ENCODE results near the gene YKT6.

Gene YKT6

DNA sequence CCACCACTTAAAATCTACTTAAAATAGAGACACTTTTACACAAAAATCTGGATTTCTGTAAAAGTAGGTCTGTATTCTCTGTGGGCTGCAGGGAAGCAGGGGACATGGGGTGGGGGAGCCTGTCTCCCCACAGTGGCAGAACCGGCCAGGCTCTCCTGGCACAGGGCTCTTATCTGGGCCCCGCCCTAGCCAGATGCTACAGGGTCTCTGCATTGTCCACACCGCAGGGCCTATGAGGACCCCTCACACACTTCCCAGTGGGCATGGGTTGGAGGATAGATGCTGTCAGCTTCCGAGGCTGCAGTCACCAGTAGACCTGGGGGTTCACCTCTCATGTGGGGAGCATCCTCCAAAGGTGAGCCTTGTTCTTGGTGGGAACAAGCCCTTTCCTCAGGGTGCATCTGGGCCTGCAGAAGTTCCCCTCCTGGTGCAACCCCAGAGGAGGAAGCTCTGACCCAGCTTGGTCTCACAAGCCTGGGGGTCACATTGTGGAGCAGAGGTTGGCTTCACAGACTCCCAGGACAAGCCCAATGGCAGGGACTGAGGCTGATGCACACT, 44.2 kb upstream of the YKT6 start:
- Histone ChIP-seq H3K9me3 (ENCODE audit: insufficient read depth, low read depth, low read length) (no peaks in the 10 kb centered on the region), H3K4me2 (ENCODE audit: low read depth, low read length, poor library complexity, severe bottlenecking) (no peak overlapping the region), H3K9ac (ENCODE audit: low read depth, low read length, poor library complexity, severe bottlenecking) (no peak overlapping the region), H3K79me2 (ENCODE audit: insufficient read depth, low read length) (no peaks in the 10 kb centered on the region), H3K27me3 (ENCODE audit: insufficient read depth, low read length, poor library complexity, severe bottlenecking) (no peaks in the 10 kb centered on the region), H3K36me3 (ENCODE audit: insufficient read depth, low read length) (no peaks in the 10 kb centered on the region), H3K4me3 (ENCODE audit: low read length, poor library complexity, severe bottlenecking) (no peak overlapping the region), H3K9me2 (replicated peaks; ENCODE audit: low read depth, low read length) (no peaks in the 10 kb centered on the region), H2AFZ (ENCODE audit: low read length) (no peak overlapping the region), H3F3A (ENCODE audit: low read depth) (no peaks in the 10 kb centered on the region), H3K4me1 (ENCODE audit: insufficient read depth, low read length, poor library complexity, severe bottlenecking) (no peaks in the 10 kb centered on the region), H4K20me1 (ENCODE audit: insufficient read depth, low read length, poor library complexity, severe bottlenecking) (no peaks in the 10 kb centered on the region)
- TF ChIP-seq EZH2phosphoT487 (IDR thresholded peaks at IDR 0.05; ENCODE audit: borderline replicate concordance) = no peak
- TF ChIP-seq, protein P1, sequence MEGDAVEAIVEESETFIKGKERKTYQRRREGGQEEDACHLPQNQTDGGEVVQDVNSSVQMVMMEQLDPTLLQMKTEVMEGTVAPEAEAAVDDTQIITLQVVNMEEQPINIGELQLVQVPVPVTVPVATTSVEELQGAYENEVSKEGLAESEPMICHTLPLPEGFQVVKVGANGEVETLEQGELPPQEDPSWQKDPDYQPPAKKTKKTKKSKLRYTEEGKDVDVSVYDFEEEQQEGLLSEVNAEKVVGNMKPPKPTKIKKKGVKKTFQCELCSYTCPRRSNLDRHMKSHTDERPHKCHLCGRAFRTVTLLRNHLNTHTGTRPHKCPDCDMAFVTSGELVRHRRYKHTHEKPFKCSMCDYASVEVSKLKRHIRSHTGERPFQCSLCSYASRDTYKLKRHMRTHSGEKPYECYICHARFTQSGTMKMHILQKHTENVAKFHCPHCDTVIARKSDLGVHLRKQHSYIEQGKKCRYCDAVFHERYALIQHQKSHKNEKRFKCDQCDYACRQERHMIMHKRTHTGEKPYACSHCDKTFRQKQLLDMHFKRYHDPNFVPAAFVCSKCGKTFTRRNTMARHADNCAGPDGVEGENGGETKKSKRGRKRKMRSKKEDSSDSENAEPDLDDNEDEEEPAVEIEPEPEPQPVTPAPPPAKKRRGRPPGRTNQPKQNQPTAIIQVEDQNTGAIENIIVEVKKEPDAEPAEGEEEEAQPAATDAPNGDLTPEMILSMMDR (conservative IDR thresholded peaks at IDR 0.05; ENCODE audit: low read length) = no peak

DNA sequence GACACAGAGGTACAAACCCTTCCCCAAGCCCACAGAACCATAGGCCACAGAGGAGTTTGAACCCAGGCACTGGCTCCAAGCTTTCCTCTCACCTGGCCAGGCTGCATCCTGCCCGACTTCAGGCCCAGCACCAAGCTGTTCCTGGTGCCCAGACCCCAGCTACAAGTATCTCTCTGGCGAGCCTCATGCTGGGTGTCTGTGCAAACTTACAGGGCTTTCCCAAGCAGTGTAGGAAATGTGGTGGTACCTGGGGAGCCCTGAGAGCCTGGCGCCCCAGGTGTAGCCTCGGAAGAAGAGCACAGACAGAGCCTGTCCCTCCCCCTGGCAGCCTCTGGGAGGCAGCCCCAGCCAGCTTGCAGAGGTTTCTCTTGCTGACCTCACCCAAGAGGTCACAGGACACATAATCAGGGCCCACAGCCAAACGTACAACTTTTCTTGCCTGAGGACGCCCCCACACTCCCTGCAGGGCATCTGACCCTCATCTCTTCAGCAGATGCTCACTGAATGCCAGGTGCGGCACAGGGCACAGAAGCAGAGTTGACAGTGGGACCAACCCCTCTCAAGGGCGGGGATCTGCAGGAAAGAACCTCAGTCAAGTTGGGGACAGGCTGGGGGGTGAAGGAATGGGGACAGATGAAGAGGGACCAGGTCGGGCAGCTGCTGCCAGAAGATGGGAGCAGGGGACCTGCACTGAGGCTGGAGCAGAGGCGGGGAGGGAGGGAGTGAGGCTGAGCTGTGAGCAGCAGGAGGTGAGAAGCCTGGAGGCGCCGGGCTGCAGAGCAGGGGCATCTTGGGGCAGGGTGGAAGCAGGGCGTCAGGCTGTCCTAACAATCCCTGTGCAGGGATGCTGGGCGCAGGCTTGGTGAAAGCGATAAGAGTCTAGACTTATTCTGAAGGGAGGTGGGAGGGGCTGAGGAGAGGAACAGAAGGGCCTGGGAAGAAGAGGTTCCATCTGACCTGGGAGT, 43.4 kb upstream of the YKT6 start:
- no peak for TF ChIP-seq EZH2phosphoT487 (IDR thresholded peaks at IDR 0.05; ENCODE audit: borderline replicate concordance)
- TF ChIP-seq, protein P1 (conservative IDR thresholded peaks at IDR 0.05; ENCODE audit: low read length) = no peak
- no peaks in the 10 kb centered on the region for H3K9me2 ChIP-seq (replicated peaks; ENCODE audit: low read depth, low read length)
- H3K27me3 ChIP-seq (ENCODE audit: insufficient read depth, low read length, poor library complexity, severe bottlenecking) = no peaks in the 10 kb centered on the region
- no peaks in the 10 kb centered on the region for H3K36me3 ChIP-seq (ENCODE audit: insufficient read depth, low read length)
- no peaks in the 10 kb centered on the region for H3K9me3 ChIP-seq (ENCODE audit: insufficient read depth, low read depth, low read length)
- no peak overlapping the region for H3K4me2 ChIP-seq (ENCODE audit: low read depth, low read length, poor library complexity, severe bottlenecking)
- no peak overlapping the region for H3K9ac ChIP-seq (ENCODE audit: low read depth, low read length, poor library complexity, severe bottlenecking)
- no peaks in the 10 kb centered on the region for H3F3A ChIP-seq (ENCODE audit: low read depth)
- no peaks in the 10 kb centered on the region for H4K20me1 ChIP-seq (ENCODE audit: insufficient read depth, low read length, poor library complexity, severe bottlenecking)
- H2AFZ ChIP-seq (ENCODE audit: low read length) = no peak overlapping the region
- no peaks in the 10 kb centered on the region for H3K4me1 ChIP-seq (ENCODE audit: insufficient read depth, low read length, poor library complexity, severe bottlenecking)
- H3K4me3 ChIP-seq (ENCODE audit: low read length, poor library complexity, severe bottlenecking) = no peak overlapping the region
- H3K79me2 ChIP-seq (ENCODE audit: insufficient read depth, low read length) = no peaks in the 10 kb centered on the region

DNA sequence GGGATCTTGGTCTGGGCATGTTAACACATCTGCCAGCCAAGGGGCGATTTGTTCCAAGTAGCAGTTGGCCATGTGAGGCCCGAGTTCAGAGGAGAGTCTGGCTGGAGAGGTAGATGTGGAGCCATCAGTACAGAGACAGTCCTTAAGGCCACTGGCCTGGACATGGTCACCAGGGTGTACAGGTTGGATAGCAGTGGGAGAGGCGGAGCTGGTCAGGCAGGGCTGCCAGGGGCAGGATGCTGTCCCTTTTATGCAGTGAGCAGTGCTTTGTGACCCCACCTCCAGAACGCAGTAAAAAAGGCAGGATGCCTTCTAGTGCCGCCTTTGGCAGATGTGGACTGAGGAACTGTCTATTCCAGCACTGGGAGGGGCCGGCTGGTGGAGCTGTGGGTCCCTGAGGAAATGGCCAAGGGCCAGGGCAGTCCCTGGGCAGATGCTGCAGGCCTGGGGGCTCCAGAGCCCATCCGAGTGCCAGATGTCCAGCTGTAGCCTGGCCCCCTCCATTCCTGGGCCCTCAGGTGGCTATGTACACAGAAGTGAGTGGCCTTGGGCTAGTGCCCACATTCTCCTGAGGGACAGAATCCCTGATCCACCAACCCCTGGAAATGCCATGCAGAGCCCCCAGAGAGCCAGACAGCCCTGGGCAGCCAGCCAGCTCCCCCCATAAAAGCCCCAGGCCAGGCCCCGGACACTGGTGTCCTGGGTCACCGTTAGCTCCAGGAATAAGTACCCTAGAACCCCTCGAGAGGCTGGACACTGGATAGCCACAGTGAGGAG, 42.5 kb upstream of the YKT6 start:
- Histone ChIP-seq H3K27me3 (ENCODE audit: insufficient read depth, low read length, poor library complexity, severe bottlenecking) (no peaks in the 10 kb centered on the region), H3K4me1 (ENCODE audit: insufficient read depth, low read length, poor library complexity, severe bottlenecking) (no peaks in the 10 kb centered on the region), H3K9ac (ENCODE audit: low read depth, low read length, poor library complexity, severe bottlenecking) (no peak overlapping the region), H3K9me2 (replicated peaks; ENCODE audit: low read depth, low read length) (no peaks in the 10 kb centered on the region), H3F3A (ENCODE audit: low read depth) (no peaks in the 10 kb centered on the region), H3K4me3 (ENCODE audit: low read length, poor library complexity, severe bottlenecking) (no peak overlapping the region), H2AFZ (ENCODE audit: low read length) (no peak overlapping the region), H3K79me2 (ENCODE audit: insufficient read depth, low read length) (no peaks in the 10 kb centered on the region), H3K4me2 (ENCODE audit: low read depth, low read length, poor library complexity, severe bottlenecking) (no peak overlapping the region), H3K9me3 (ENCODE audit: insufficient read depth, low read depth, low read length) (no peaks in the 10 kb centered on the region), H3K36me3 (ENCODE audit: insufficient read depth, low read length) (no peaks in the 10 kb centered on the region), H4K20me1 (ENCODE audit: insufficient read depth, low read length, poor library complexity, severe bottlenecking) (no peaks in the 10 kb centered on the region)
- TF ChIP-seq, protein P1 (conservative IDR thresholded peaks at IDR 0.05; ENCODE audit: low read length) = no peak
- TF ChIP-seq EZH2phosphoT487 (IDR thresholded peaks at IDR 0.05; ENCODE audit: borderline replicate concordance) = no peak
